WERI-Rb-1 (cell line): ENCODE results near the gene CYP46A1.
A peak's percentile ranks its signal among the peaks of the same experiment; 100 is the strongest.

Experiments used
- DNase-seq: peaks from one replicate; pipeline ENCODE4 v3.0.0-alpha.2; 2020
- H3K27ac ChIP-seq: fragments of 250-450 bp; sonication (Bioruptor Pico); 2 replicates; pipeline ENCODE4 v1.5.1; 2020; ENCODE audit warnings: mild to moderate bottlenecking, moderate library complexity
- H3K27me3 ChIP-seq: fragments of 250-450 bp; sonication (Bioruptor Pico); 2 replicates; pipeline ENCODE4 v1.5.1; 2021; ENCODE audit warnings: mild to moderate bottlenecking, low read depth, moderate library complexity; ENCODE audit not compliant: insufficient read depth, severe bottlenecking
- H3K36me3 ChIP-seq: fragments of 250-450 bp; sonication (Bioruptor Pico); 2 replicates; pipeline ENCODE4 v1.5.1; 2020; ENCODE audit warnings: mild to moderate bottlenecking, moderate library complexity
- H3K4me3 ChIP-seq: 2 replicates; pipeline ENCODE4 v1.5.1; 2011; ENCODE audit warnings: low read depth, mild to moderate bottlenecking, control low read depth, low read length
- H3K9me3 ChIP-seq: fragments of 250-450 bp; sonication (Bioruptor Pico); 2 replicates; pipeline ENCODE4 v1.5.1; 2021; ENCODE audit warnings: mild to moderate bottlenecking, moderate library complexity; ENCODE audit not compliant: severe bottlenecking
- CTCF ChIP-seq: IDR thresholded peaks from 2 replicates; pipeline ENCODE4 v1.5.1; 2011; ENCODE audit warnings: low read depth, mild to moderate bottlenecking, control low read depth, inconsistent platforms, low read length

The CYP46A1 gene

GRCh38 chr14:99668307-99669295 is 15.5 kb upstream of the CYP46A1 start:
- no peaks in the 10 kb centered on the region for H3K27me3 ChIP-seq
- peak overlapping the region; percentile 11 for H3K27ac ChIP-seq
- no peak overlapping the region for H3K4me3 ChIP-seq
- H3K9me3 ChIP-seq = no peaks in the 10 kb centered on the region
- no peak for TF ChIP-seq CTCF
- peak; percentile 52 for DNase-seq
- no peaks in the 10 kb centered on the region for H3K36me3 ChIP-seq

- TF ChIP-seq CTCF = no peak
- Histone ChIP-seq H3K4me3 (no peak overlapping the region), H3K9me3 (no peaks in the 10 kb centered on the region), H3K27me3 (no peaks in the 10 kb centered on the region), H3K36me3 (no peaks in the 10 kb centered on the region), H3K27ac (no peak overlapping the region)
- DNase-seq = no peak
Measured at GRCh38 chr14:99670361-99671234, 13.5 kb upstream of the CYP46A1 start.

GRCh38 chr14:99671235-99672224 is 12.6 kb upstream of the CYP46A1 start:
- Histone ChIP-seq H3K4me3 (no peak overlapping the region), H3K36me3 (no peaks in the 10 kb centered on the region), H3K27me3 (no peaks in the 10 kb centered on the region), H3K27ac (no peak overlapping the region), H3K9me3 (no peaks in the 10 kb centered on the region)
- no peak for TF ChIP-seq CTCF
- no peak for DNase-seq

GRCh38 chr14:99672506-99673304 is 11.4 kb upstream of the CYP46A1 start:
- DNase-seq = no peak
- Histone ChIP-seq H3K4me3 (no peak overlapping the region), H3K36me3 (no peaks in the 10 kb centered on the region), H3K27ac (no peak overlapping the region), H3K9me3 (peaks cover 4% of the 10 kb centered on the region), H3K27me3 (no peaks in the 10 kb centered on the region)
- TF ChIP-seq CTCF = no peak
